ES-I3 (cell line): ENCODE measurements around the gene NCOR1.

Experiments used
- H3K36me3 ChIP-seq: 2 replicates; pipeline ENCODE4 v1.6.1; 2013; ENCODE audit warnings: mild to moderate bottlenecking, low read length, control low read depth, moderate library complexity; ENCODE audit not compliant: insufficient read depth
- H3K4me1 ChIP-seq: 2 replicates; pipeline ENCODE4 v1.6.1; 2013; ENCODE audit warnings: mild to moderate bottlenecking, control low read depth, low read length; ENCODE audit not compliant: insufficient read depth
- H3K9ac ChIP-seq: 2 replicates; pipeline ENCODE4 v1.6.1; 2013; ENCODE audit warnings: low read depth, mild to moderate bottlenecking, low read length, moderate library complexity
- H3K9me3 ChIP-seq: 2 replicates; pipeline ENCODE4 v1.6.1; 2013; ENCODE audit warnings: mild to moderate bottlenecking, low read length, moderate library complexity; ENCODE audit not compliant: control insufficient read depth, insufficient read depth

The NCOR1 gene

GRCh38 chr17:16108871-16109270 is 106.5 kb downstream of the NCOR1 start:
- no peaks in the 10 kb centered on the region for H3K4me1 ChIP-seq
- H3K9ac ChIP-seq = no peak overlapping the region
- H3K9me3 ChIP-seq = no peaks in the 10 kb centered on the region
- H3K36me3 ChIP-seq = no peaks in the 10 kb centered on the region; the same call in 1 of the 2 replicates

DNA sequence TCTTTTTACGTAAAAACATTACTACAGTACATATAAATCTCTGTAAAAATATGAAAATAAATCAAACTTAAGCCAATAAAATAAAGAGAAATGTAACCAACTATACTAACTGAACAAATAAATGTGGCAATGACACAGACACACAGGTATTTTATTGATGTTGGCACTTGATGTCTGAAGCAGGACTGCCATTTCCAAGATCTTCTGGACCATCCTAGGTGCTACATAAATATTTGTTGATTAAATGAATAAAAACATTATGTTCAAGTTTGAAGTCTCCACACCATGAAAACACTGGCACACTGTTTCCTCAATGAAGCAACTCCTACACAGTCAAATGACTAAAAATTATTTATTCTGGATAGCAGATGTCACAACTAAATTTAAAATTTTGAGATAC is 106.9 kb downstream of the NCOR1 start:
- Histone ChIP-seq H3K9me3 (no peaks in the 10 kb centered on the region), H3K4me1 (no peaks in the 10 kb centered on the region), H3K36me3 (no peaks in the 10 kb centered on the region; the same call in 1 of the 2 replicates), H3K9ac (no peak overlapping the region)

- Histone ChIP-seq H3K4me1 (no peaks in the 10 kb centered on the region), H3K36me3 (no peaks in the 10 kb centered on the region), H3K9me3 (no peaks in the 10 kb centered on the region), H3K9ac (no peak overlapping the region)
Observed at GRCh38 chr17:16107165-16107770, 108.1 kb downstream of the NCOR1 start.

DNA sequence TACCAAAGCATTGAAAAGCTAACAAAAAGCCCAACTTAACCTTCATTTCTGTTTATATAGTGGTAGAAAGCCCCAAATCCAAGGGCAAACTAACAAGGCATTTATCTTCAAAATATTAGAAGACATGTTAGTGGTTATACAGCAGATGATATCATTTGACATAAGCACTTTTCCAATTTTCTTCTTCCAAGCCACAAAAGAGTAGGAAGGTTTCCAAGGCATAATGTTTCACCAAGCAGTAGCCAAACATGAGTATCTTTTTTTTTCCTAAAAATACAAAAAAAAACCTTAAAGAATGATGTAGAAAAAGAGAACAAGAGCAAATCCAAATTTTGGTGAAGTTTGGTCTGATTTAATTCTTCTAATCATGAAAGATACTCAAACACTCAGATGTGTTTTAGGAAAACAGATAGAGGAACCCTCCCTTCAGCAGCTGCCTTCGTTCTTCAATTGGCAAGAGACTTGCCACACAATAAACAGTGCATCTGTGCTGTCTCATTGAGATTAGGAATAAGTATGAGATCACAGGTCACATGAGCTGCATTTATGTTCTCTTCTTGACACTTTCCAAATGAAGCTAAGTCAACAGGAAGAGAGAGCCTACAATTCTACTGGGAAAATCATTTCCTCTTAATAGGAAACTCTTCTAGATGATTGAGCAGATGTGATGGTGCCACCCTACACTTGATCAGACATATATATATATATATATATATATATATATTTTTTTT is 109.0 kb downstream of the NCOR1 start:
- Histone ChIP-seq H3K9me3 (no peaks in the 10 kb centered on the region), H3K9ac (no peak overlapping the region), H3K4me1 (no peaks in the 10 kb centered on the region), H3K36me3 (no peaks in the 10 kb centered on the region; the same call in 1 of the 2 replicates)

GRCh38 chr17:16104189-16104588 is 111.1 kb downstream of the NCOR1 start:
- Histone ChIP-seq H3K9ac (no peak overlapping the region), H3K9me3 (no peaks in the 10 kb centered on the region), H3K4me1 (no peaks in the 10 kb centered on the region), H3K36me3 (no peaks in the 10 kb centered on the region; the same call in 1 of the 2 replicates)

- Histone ChIP-seq H3K9ac (no peak overlapping the region), H3K36me3 (peaks cover 9% of the 10 kb centered on the region), H3K9me3 (no peaks in the 10 kb centered on the region), H3K4me1 (no peaks in the 10 kb centered on the region)
Observed at GRCh38 chr17:16101440-16101839, 113.9 kb downstream of the NCOR1 start.

GRCh38 chr17:16100737-16101400 is 114.5 kb downstream of the NCOR1 start:
- Histone ChIP-seq H3K36me3 (peaks cover 9% of the 10 kb centered on the region), H3K9me3 (no peaks in the 10 kb centered on the region)

DNA sequence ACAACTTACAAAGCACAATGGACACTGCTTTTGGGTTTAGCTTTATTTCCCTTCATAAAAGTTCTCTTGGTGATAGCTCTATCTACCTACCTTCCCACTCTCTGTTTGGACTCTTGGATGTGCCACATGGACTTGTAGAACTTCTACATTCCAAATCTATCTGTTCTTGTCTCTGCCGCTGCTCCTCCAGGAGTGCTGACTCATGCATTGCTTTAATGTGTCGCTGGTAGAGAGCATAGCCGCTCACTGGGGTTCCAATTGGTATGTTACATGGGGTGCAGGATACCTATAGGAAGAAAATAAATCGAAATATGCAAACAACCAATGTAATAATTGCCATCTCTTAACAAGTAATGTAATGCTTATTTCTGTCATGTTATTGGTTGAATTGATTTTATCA is 123.6 kb downstream of the NCOR1 start:
- H3K4me1 ChIP-seq = no peaks in the 10 kb centered on the region; the same call in 1 of the 2 replicates
- no peak overlapping the region for H3K9ac ChIP-seq
- no peaks in the 10 kb centered on the region for H3K9me3 ChIP-seq
- peaks cover 3% of the 10 kb centered on the region; the same call in 1 of the 2 replicates for H3K36me3 ChIP-seq

More at GRCh38 chr17:16100737-16101400, 114.5 kb downstream of the NCOR1 start:
- no peaks in the 10 kb centered on the region for H3K4me1 ChIP-seq
- no peak overlapping the region for H3K9ac ChIP-seq

DNA sequence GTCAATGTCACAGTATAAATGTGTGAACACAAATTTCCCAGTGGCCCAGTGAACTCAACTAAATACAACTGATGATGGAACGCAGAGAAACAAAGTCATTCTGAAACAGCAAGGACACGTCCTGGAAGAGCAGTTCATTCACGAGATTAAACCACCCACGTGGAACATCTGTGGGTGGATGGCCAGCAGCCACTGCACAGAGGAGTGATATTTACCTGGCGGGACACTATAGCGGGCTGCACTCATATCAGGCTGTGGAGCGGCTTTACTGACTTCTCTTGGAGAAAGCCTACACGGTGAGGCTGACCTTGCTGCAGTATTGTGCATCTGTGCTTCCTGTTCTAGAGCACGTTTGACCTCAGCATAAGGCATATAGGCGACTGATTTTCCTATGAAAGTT is 128.4 kb downstream of the NCOR1 start:
- Histone ChIP-seq H3K36me3 (peaks cover 10% of the 10 kb centered on the region; the same call in 1 of the 2 replicates), H3K9me3 (peaks cover 2% of the 10 kb centered on the region; the same call in 1 of the 2 replicates), H3K4me1 (no peaks in the 10 kb centered on the region; the same call in 1 of the 2 replicates)

GRCh38 chr17:16085066-16085699 is 130.2 kb downstream of the NCOR1 start:
- H3K9ac ChIP-seq = no peak overlapping the region
- peaks cover 12% of the 10 kb centered on the region for H3K36me3 ChIP-seq
- no peaks in the 10 kb centered on the region for H3K4me1 ChIP-seq
- H3K9me3 ChIP-seq = peaks cover 9% of the 10 kb centered on the region

More for the DNA sequence above, 128.4 kb downstream of the NCOR1 start:
- no peak overlapping the region for H3K9ac ChIP-seq

DNA sequence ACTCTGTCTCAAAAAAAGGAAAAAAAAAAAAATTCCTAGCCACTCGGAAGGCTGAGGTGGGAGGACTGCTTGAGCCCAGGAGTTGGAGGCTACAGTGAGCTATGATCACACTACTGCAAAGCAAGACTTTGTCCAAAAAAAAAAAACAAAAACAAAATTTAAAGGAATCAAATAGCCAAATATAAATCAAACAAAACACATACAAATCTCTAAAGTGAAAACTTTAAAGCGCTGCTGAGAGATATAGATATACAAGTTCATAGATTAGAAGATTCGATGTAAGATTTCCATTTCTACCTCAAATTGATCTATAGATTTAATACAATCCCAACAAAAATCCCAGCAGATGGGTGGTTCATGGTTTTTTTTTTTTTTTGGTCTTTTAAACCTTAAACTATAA is 132.1 kb downstream of the NCOR1 start:
- H3K9me3 ChIP-seq = peaks cover 9% of the 10 kb centered on the region
- H3K4me1 ChIP-seq = no peaks in the 10 kb centered on the region
- peaks cover 16% of the 10 kb centered on the region for H3K36me3 ChIP-seq
- no peak overlapping the region for H3K9ac ChIP-seq

DNA sequence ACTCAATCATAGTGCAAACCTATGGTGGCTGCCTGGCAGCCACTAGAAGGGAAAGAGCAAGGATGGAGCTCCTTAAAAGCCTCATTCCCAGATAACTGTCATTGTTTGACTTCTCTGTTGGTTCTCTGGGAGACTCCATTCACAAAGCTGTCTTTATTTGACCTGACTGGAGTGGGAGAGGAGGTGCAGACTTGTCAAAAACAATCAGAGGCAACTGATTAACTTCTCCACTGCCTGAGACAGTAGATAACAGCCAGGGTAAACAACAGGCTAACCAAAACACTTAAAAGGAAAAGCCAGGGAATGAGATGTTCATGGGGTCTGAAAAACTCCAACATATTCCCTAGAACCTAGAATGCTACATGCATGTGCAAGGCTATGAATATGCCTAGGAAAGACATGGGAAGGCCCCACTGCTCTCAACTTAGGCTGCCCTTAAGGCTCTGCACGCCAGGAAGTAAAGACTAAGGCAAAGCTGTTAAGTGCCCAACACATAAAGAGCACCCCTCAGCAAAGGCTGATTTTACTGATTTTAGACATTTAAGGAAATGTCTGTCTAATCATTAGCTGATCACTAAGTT is 133.7 kb downstream of the NCOR1 start:
- H3K9ac ChIP-seq = no peak overlapping the region
- peaks cover 9% of the 10 kb centered on the region for H3K9me3 ChIP-seq
- peaks cover 16% of the 10 kb centered on the region for H3K36me3 ChIP-seq
- no peaks in the 10 kb centered on the region for H3K4me1 ChIP-seq

DNA sequence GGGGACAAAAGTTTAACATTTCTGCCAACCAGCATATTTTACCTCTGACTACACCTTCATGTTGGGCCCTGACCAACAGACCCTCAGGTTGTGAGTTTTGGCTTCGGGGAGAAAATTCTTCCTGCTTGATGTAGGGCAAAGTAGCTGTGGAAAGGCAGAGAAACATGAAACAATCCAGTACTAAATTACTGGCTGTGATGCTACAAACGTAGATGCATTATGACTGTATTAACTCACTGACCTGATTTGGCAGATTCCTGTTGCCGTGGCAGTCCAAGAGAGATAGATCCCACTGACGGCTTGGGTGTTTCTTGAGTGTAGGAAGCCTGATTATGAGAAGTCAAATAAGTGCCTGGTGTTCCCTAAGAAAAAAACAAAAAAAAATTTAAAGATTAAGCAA is 135.0 kb downstream of the NCOR1 start:
- Histone ChIP-seq H3K9me3 (peaks cover 9% of the 10 kb centered on the region), H3K4me1 (no peaks in the 10 kb centered on the region), H3K9ac (no peak overlapping the region), H3K36me3 (peaks cover 14% of the 10 kb centered on the region)

GRCh38 chr17:16075949-16076348 is 139.4 kb downstream of the NCOR1 start:
- H3K9ac ChIP-seq = no peak overlapping the region
- H3K4me1 ChIP-seq = no peaks in the 10 kb centered on the region
- H3K36me3 ChIP-seq = peaks cover 15% of the 10 kb centered on the region
- H3K9me3 ChIP-seq = no peaks in the 10 kb centered on the region
